ENCODE results near the gene MAPKAP1. TPM values are rescaled to one million over a fixed set of nuclear protein-coding genes. Genes with fewer than 3 reads are reported as not detected.

MAPKAP1 gene
- total and polyA plus RNA-seq, 2 experiments from 2014 or later, result 66.7 to 85.6 TPM

DNA sequence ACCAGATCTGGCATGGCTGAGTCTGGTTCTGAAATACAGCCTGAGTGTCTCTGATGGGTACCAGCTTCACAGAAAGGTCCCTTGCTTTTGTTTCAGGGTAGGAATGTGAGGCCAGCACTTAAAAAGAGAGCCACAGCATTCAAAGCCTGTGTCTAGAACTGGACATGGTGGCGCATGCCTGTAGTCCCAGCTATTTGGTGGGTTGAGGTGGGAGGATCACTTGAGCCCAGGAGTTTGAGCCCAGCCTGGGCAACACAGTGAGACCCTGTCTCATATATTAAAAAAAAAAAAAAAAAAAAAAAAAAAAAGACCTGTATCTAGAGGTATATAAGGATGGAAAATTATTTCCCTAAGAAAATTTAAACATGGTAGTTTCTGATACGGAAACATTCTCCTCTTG is 243.1 kb downstream of the MAPKAP1 start:
- Histone ChIP-seq H3K4me1 (ENCODE audit: low read depth) (peaks cover 82% of the 10 kb centered on the region), H3K4me3 (no peak overlapping the region), H3K36me3 (no peaks in the 10 kb centered on the region), H3K27me3 (no peaks in the 10 kb centered on the region), H3K9me3 (ENCODE audit: low read depth) (no peaks in the 10 kb centered on the region), H3K27ac (peak overlapping the region; percentile 94)
- no peak for TF ChIP-seq CTCF (IDR thresholded peaks at IDR 0.05; ENCODE audit: low read depth, low read length)
- no peak for DNase-seq (ENCODE audit: low read depth in 1 of 2, low spot score in 1 of 2)

DNA sequence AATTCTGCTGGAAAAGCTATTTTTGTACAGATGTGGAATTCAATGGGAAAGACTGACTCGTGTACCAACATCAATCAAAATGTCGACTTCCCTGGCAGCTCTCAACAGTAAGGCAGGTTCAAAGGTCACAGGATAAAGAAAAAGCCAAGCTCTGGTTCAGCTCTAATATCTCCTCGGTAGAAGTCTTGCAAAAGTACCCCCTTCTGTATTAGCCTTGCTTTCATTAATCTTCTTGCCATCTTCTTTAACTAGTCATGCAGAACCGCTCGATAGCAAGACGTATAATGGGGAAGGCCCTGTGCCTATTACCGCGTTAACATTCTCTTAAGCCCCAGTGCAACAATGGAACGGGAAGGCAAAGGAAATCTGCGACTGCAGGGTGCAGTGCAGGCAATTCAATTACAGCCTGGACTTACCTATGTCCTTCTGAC is 244.1 kb downstream of the MAPKAP1 start:
- H3K4me3 ChIP-seq, result no peak overlapping the region
- H3K27ac ChIP-seq, result peak overlapping the region; percentile 94
- no peak for DNase-seq (ENCODE audit: low read depth in 1 of 2, low spot score in 1 of 2)
- no peaks in the 10 kb centered on the region for H3K36me3 ChIP-seq
- H3K4me1 ChIP-seq (ENCODE audit: low read depth), result peaks cover 73% of the 10 kb centered on the region
- no peak for TF ChIP-seq CTCF (IDR thresholded peaks at IDR 0.05; ENCODE audit: low read depth, low read length)
- no peaks in the 10 kb centered on the region for H3K27me3 ChIP-seq
- no peaks in the 10 kb centered on the region for H3K9me3 ChIP-seq (ENCODE audit: low read depth)

GRCh38 chr9:125461636-125462190 is 245.3 kb downstream of the MAPKAP1 start:
- TF ChIP-seq CTCF (IDR thresholded peaks at IDR 0.05; ENCODE audit: low read depth, low read length), result no peak
- Histone ChIP-seq H3K4me1 (ENCODE audit: low read depth) (peaks cover 61% of the 10 kb centered on the region), H3K27me3 (no peaks in the 10 kb centered on the region), H3K36me3 (no peaks in the 10 kb centered on the region), H3K9me3 (ENCODE audit: low read depth) (no peaks in the 10 kb centered on the region), H3K4me3 (no peak overlapping the region), H3K27ac (peak overlapping the region; percentile 94)
- DNase-seq (ENCODE audit: low read depth in 1 of 2, low spot score in 1 of 2), result no peak

- peak in 1 of 2 donors; percentile 81 for DNase-seq (ENCODE audit: low read depth in 1 of 2, low spot score in 1 of 2)
- Histone ChIP-seq H3K9me3 (ENCODE audit: low read depth) (no peaks in the 10 kb centered on the region), H3K4me1 (ENCODE audit: low read depth) (peaks cover 56% of the 10 kb centered on the region), H3K36me3 (no peaks in the 10 kb centered on the region), H3K27ac (peak overlapping the region; percentile 94), H3K27me3 (no peaks in the 10 kb centered on the region), H3K4me3 (no peak overlapping the region)
- TF ChIP-seq CTCF (IDR thresholded peaks at IDR 0.05; ENCODE audit: low read depth, low read length), result no peak
Measured at GRCh38 chr9:125460883-125461635, 245.9 kb downstream of the MAPKAP1 start.

DNA sequence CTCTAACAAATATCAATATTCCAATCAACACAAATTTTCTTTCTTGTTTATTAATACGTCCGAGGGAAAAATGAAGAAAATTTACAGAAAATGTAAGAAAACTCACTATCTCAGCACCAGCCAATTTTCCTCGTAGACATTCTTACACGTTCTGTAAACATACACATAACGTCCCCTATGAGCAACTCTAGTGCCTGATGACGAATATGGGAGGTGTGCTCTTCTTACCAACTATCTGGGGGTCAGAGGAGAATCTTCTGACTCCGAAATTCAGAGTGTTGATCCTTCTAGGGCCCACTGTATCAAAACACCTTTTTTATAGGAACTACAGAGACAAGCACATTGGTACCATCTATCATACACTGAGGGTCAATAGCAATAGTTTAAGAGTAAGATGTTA is 246.7 kb downstream of the MAPKAP1 start:
- Histone ChIP-seq H3K4me3 (no peak overlapping the region), H3K9me3 (ENCODE audit: low read depth) (no peaks in the 10 kb centered on the region), H3K27ac (peak overlapping the region; percentile 94), H3K4me1 (ENCODE audit: low read depth) (peaks cover 51% of the 10 kb centered on the region), H3K27me3 (no peaks in the 10 kb centered on the region), H3K36me3 (no peaks in the 10 kb centered on the region)
- TF ChIP-seq CTCF (IDR thresholded peaks at IDR 0.05; ENCODE audit: low read depth, low read length), result no peak
- DNase-seq (ENCODE audit: low read depth in 1 of 2, low spot score in 1 of 2), result no peak

All from cardiac muscle cell (in vitro differentiated cells and primary cell).